GM10847 (cell line): ENCODE data around the gene TAS2R40.

Experiments
- POLR2A ChIP-seq: IDR thresholded peaks from 2 replicates; pipeline ENCODE4 v1.6.1; 2011; ENCODE audit not compliant: insufficient read length; ENCODE audit errors: extremely low read depth

The TAS2R40 gene

GRCh38 chr7:143216151-143216550, 5.7 kb upstream of the TAS2R40 start:
- no peak for TF ChIP-seq POLR2A

- TF ChIP-seq POLR2A: no peak
These were observed 5.2 kb upstream of the TAS2R40 start for GRCh38 chr7:143216686-143217085.

GRCh38 chr7:143217806-143218205, 4.0 kb upstream of the TAS2R40 start:
- no peak for TF ChIP-seq POLR2A

GRCh38 chr7:143221286-143221685, 551 bp upstream of the TAS2R40 start:
- TF ChIP-seq POLR2A: no peak

GRCh38 chr7:143222782-143223181, 945 bp downstream of the TAS2R40 start:
- no peak for TF ChIP-seq POLR2A

- no peak for TF ChIP-seq POLR2A
These were observed 1.9 kb downstream of the TAS2R40 start for GRCh38 chr7:143223784-143224183.

- TF ChIP-seq POLR2A: no peak
These were observed 3.2 kb downstream of the TAS2R40 start for GRCh38 chr7:143225047-143225446.

- TF ChIP-seq POLR2A: no peak
These were observed 6.0 kb downstream of the TAS2R40 start for GRCh38 chr7:143227806-143228205.

- TF ChIP-seq POLR2A: no peak
These were observed 7.4 kb downstream of the TAS2R40 start for GRCh38 chr7:143229054-143229790.

GRCh38 chr7:143230602-143231457, 9.0 kb downstream of the TAS2R40 start:
- TF ChIP-seq POLR2A: no peak

GRCh38 chr7:143233816-143234532, 12.1 kb downstream of the TAS2R40 start:
- no peak for TF ChIP-seq POLR2A

- no peak for TF ChIP-seq POLR2A
These were observed 12.7 kb downstream of the TAS2R40 start for GRCh38 chr7:143234533-143234875.

- TF ChIP-seq POLR2A: no peak
These were observed 13.7 kb downstream of the TAS2R40 start for GRCh38 chr7:143235561-143235960.

- TF ChIP-seq POLR2A: no peak
These were observed 14.7 kb downstream of the TAS2R40 start for GRCh38 chr7:143236408-143236990.

GRCh38 chr7:143237366-143237765, 15.5 kb downstream of the TAS2R40 start:
- TF ChIP-seq POLR2A: no peak
